GM21367 (cell line): Measurements from ENCODE around the gene CNTN3.

Experiments
- ATAC-seq: cut with Tn5 transposase; IDR thresholded peaks from one replicate; pipeline ENCODE4 v1.9.1; 2021; ENCODE audit not compliant: unreplicated experiment

CNTN3 gene

GRCh38 chr3:74613060-74613459 lies 1.4 kb downstream of the CNTN3 start:
- no peak for ATAC-seq

- ATAC-seq: no peak
Measured at GRCh38 chr3:74611206-74611605, 3.3 kb downstream of the CNTN3 start.

- no peak for ATAC-seq
Measured at GRCh38 chr3:74607803-74608202, 6.7 kb downstream of the CNTN3 start.

- ATAC-seq: no peak
Measured at GRCh38 chr3:74606996-74607395, 7.5 kb downstream of the CNTN3 start.

GRCh38 chr3:74605437-74605836 lies 9.0 kb downstream of the CNTN3 start:
- ATAC-seq: no peak

GRCh38 chr3:74603292-74603691 lies 11.2 kb downstream of the CNTN3 start:
- no peak for ATAC-seq

- no peak for ATAC-seq
Measured at GRCh38 chr3:74602471-74602870, 12.0 kb downstream of the CNTN3 start.

GRCh38 chr3:74601793-74602192 lies 12.7 kb downstream of the CNTN3 start:
- no peak for ATAC-seq

- ATAC-seq: no peak
Measured at GRCh38 chr3:74599564-74599963, 14.9 kb downstream of the CNTN3 start.

- ATAC-seq: no peak
Measured at GRCh38 chr3:74593152-74593551, 21.3 kb downstream of the CNTN3 start.

GRCh38 chr3:74592359-74592758 lies 22.1 kb downstream of the CNTN3 start:
- no peak for ATAC-seq

GRCh38 chr3:74591946-74592345 lies 22.5 kb downstream of the CNTN3 start:
- ATAC-seq: no peak

GRCh38 chr3:74591342-74591741 lies 23.1 kb downstream of the CNTN3 start:
- no peak for ATAC-seq

GRCh38 chr3:74590620-74591262 lies 23.7 kb downstream of the CNTN3 start:
- ATAC-seq: no peak

GRCh38 chr3:74584782-74585181 lies 29.7 kb downstream of the CNTN3 start:
- ATAC-seq: no peak

- ATAC-seq: no peak
Measured at GRCh38 chr3:74582982-74583381, 31.5 kb downstream of the CNTN3 start.

- ATAC-seq: no peak
Measured at GRCh38 chr3:74575857-74576256, 38.6 kb downstream of the CNTN3 start.

- no peak for ATAC-seq
Measured at GRCh38 chr3:74571118-74571517, 43.3 kb downstream of the CNTN3 start.
